Smooth muscle cell (in vitro differentiated cells): ENCODE results near the gene RSBN1L. TPM values are rescaled to one million over a fixed set of nuclear protein-coding genes. Genes with fewer than 3 reads are reported as not detected.

ENCODE experiments used
- DNase-seq: peaks from one replicate; lab custom pipeline; 2025; ENCODE audit not compliant: unreplicated experiment; lab: John Stamatoyannopoulos, UW
- H2AFZ ChIP-seq: fragments of 200-600 bp; sonication (generic); 2 replicates; pipeline ENCODE4 v1.6.0; 2016; ENCODE audit warnings: antibody characterized with exemption, low read depth, mild to moderate bottlenecking
- H3F3A ChIP-seq: fragments of 200-600 bp; sonication (generic); 2 replicates; pipeline ENCODE4 v1.6.0; 2017; ENCODE audit warnings: antibody characterized with exemption, low read depth
- H3K27ac ChIP-seq: fragments of 200-600 bp; sonication (generic); 2 replicates; pipeline ENCODE4 v1.5.1; 2016; ENCODE audit warnings: low read depth, mild to moderate bottlenecking
- H3K27me3 ChIP-seq: fragments of 200-600 bp; sonication (generic); 2 replicates; pipeline ENCODE4 v1.6.1; 2016; ENCODE audit warnings: low read depth, mild to moderate bottlenecking
- H3K36me3 ChIP-seq: fragments of 200-600 bp; sonication (generic); 2 replicates; pipeline ENCODE4 v1.5.1; 2016; ENCODE audit warnings: low read depth
- H3K4me1 ChIP-seq: fragments of 200-600 bp; sonication (generic); 2 replicates; pipeline ENCODE4 v1.5.1; 2016; ENCODE audit warnings: low read depth
- H3K4me2 ChIP-seq: fragments of 200-600 bp; sonication (generic); 2 replicates; pipeline ENCODE4 v1.6.0; 2016; ENCODE audit warnings: mild to moderate bottlenecking
- H3K4me3 ChIP-seq: fragments of 200-600 bp; sonication (generic); 2 replicates; pipeline ENCODE4 v1.5.1; 2016; ENCODE audit warnings: mild to moderate bottlenecking
- H3K79me2 ChIP-seq: fragments of 200-600 bp; sonication (generic); 2 replicates; pipeline ENCODE4 v1.6.0; 2016; ENCODE audit warnings: low read depth, mild to moderate bottlenecking
- H3K9ac ChIP-seq: fragments of 200-600 bp; sonication (generic); 2 replicates; pipeline ENCODE4 v1.6.0; 2016; ENCODE audit warnings: low read depth
- H3K9me3 ChIP-seq: fragments of 200-600 bp; sonication (generic); replicated peaks from 2 replicates; pipeline ENCODE4 v1.5.1; 2016; ENCODE audit warnings: low read depth
- H4K20me1 ChIP-seq: fragments of 200-600 bp; sonication (generic); 2 replicates; pipeline ENCODE4 v1.6.0; 2016; ENCODE audit warnings: low read depth
- WGBS: methylation state at CpG from one replicate; pipeline ENCODE4 v1.1.7; 2016; ENCODE audit warnings: low lambda C conversion rate; 5-methylcytosine and 5-hydroxymethylcytosine counted together
- polyA plus RNA-seq: library from polyadenylated mRNA; unstranded; fragments of >200 nt; fragmentation: Nextera tagmentation; extraction: Ambion mirVana; gene quantifications from 2 replicates; pipeline ENCODE4 v1.2.1, GENCODE V29; 2016
- total RNA-seq: library from RNA; depleted of rRNA; stranded (reverse); fragments of >200 nt; gene quantifications from 2 replicates; pipeline ENCODE4 v1.2.3, GENCODE V29; 2014
- TF ChIP-seq, protein P1 (sequence below): fragments of 200-600 bp; sonication (generic); IDR thresholded peaks from 2 replicates; pipeline ENCODE4 v1.5.1; 2017; ENCODE audit warnings: borderline replicate concordance, mild to moderate bottlenecking, antibody characterized with exemption; ENCODE audit not compliant: insufficient read depth, poor library complexity, severe bottlenecking

RSBN1L gene
- total and polyA plus RNA-seq, 2 experiments from 2014 or later = 3.8 to 26.2 TPM

DNA sequence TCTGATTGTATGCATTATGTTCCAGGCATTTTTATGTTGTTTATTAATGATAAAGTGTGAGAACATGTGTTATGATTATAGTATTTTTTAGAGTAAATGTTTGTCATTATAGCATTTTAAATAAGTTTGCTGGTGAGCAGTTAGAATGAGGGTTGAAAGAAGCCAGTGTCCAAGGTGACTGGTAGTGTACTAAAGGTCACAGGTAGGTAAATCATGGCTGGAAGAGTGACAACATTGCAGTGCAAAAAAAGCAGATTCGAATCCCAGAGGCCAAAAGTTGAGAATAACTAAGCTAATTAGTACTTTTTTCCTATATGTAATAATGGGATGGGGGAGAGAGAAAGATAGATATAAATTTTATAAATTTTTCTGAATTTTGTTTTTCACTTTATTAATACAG lies 44.0 kb downstream of the RSBN1L start:
- H3K4me2 ChIP-seq = no peak overlapping the region
- no peak overlapping the region for H2AFZ ChIP-seq

GRCh38 chr7:77743518-77743917 lies 47.3 kb downstream of the RSBN1L start:
- Histone ChIP-seq H3K27me3 (no peaks in the 10 kb centered on the region), H4K20me1 (peaks cover 12% of the 10 kb centered on the region), H3K79me2 (peaks cover 57% of the 10 kb centered on the region), H3K27ac (no peak overlapping the region), H3K4me2 (no peak overlapping the region), H3K9ac (no peak overlapping the region), H3K4me1 (no peaks in the 10 kb centered on the region), H3F3A (no peaks in the 10 kb centered on the region), H3K4me3 (no peak overlapping the region), H2AFZ (no peak overlapping the region), H3K36me3 (no peaks in the 10 kb centered on the region), H3K9me3 (no peaks in the 10 kb centered on the region)
- DNase-seq = no peak
- TF ChIP-seq, protein P1, sequence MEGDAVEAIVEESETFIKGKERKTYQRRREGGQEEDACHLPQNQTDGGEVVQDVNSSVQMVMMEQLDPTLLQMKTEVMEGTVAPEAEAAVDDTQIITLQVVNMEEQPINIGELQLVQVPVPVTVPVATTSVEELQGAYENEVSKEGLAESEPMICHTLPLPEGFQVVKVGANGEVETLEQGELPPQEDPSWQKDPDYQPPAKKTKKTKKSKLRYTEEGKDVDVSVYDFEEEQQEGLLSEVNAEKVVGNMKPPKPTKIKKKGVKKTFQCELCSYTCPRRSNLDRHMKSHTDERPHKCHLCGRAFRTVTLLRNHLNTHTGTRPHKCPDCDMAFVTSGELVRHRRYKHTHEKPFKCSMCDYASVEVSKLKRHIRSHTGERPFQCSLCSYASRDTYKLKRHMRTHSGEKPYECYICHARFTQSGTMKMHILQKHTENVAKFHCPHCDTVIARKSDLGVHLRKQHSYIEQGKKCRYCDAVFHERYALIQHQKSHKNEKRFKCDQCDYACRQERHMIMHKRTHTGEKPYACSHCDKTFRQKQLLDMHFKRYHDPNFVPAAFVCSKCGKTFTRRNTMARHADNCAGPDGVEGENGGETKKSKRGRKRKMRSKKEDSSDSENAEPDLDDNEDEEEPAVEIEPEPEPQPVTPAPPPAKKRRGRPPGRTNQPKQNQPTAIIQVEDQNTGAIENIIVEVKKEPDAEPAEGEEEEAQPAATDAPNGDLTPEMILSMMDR = no peak
- WGBS = 100% methylated on average over 1 of the region's 1 CpG

More for the DNA sequence above, 44.0 kb downstream of the RSBN1L start:
- 92% methylated on average over 1 of the region's 1 CpG for WGBS
- Histone ChIP-seq H3K27me3 (no peaks in the 10 kb centered on the region), H3K79me2 (peaks cover 42% of the 10 kb centered on the region), H3F3A (no peaks in the 10 kb centered on the region), H3K9me3 (no peaks in the 10 kb centered on the region), H3K9ac (no peak overlapping the region), H4K20me1 (peaks cover 11% of the 10 kb centered on the region), H3K4me1 (no peaks in the 10 kb centered on the region), H3K27ac (no peak overlapping the region), H3K36me3 (peaks cover 4% of the 10 kb centered on the region), H3K4me3 (no peak overlapping the region)
- TF ChIP-seq, protein P1 = no peak
- no peak for DNase-seq

- peaks cover 54% of the 10 kb centered on the region for H3K79me2 ChIP-seq
- WGBS = 98% methylated on average over 4 of the region's 4 CpGs
Observed at GRCh38 chr7:77745746-77746145, 49.5 kb downstream of the RSBN1L start.

More at GRCh38 chr7:77745746-77746145, 49.5 kb downstream of the RSBN1L start:
- Histone ChIP-seq H3K9me3 (no peaks in the 10 kb centered on the region), H3K36me3 (no peaks in the 10 kb centered on the region), H4K20me1 (peaks cover 8% of the 10 kb centered on the region), H3F3A (no peaks in the 10 kb centered on the region), H3K4me3 (no peak overlapping the region), H3K27ac (no peak overlapping the region), H2AFZ (no peak overlapping the region), H3K4me2 (no peak overlapping the region), H3K27me3 (no peaks in the 10 kb centered on the region), H3K4me1 (no peaks in the 10 kb centered on the region), H3K9ac (no peak overlapping the region)
- no peak for DNase-seq
- TF ChIP-seq, protein P1 = no peak
